SK-N-SH (cell line): ENCODE results near the gene NEURL1.

Experiments
- GABPA ChIP-seq: IDR thresholded peaks from 2 replicates; pipeline ENCODE4 v1.4.0; 2012; ENCODE audit warnings: low read depth, mild to moderate bottlenecking
- MXI1 ChIP-seq: IDR thresholded peaks from 2 replicates; pipeline ENCODE4 v1.6.1; 2012; ENCODE audit warnings: mild to moderate bottlenecking, low read depth, low read length, improper control_type of control experiment
- NFIC ChIP-seq: IDR thresholded peaks from 2 replicates; pipeline ENCODE4 v1.4.0; 2012; ENCODE audit warnings: borderline replicate concordance
- TF ChIP-seq, protein P1 (sequence below): fragments of 200-600 bp; sonication (generic); IDR thresholded peaks from 2 replicates; pipeline ENCODE4 v1.6.1; 2017; ENCODE audit warnings: antibody characterized with exemption, mild to moderate bottlenecking, moderate library complexity
- TF ChIP-seq, protein P2 (sequence below): IDR thresholded peaks from 2 replicates; pipeline ENCODE4 v1.6.1; 2012; ENCODE audit warnings: mild to moderate bottlenecking, low read depth, low read length, moderate library complexity

DNA sequence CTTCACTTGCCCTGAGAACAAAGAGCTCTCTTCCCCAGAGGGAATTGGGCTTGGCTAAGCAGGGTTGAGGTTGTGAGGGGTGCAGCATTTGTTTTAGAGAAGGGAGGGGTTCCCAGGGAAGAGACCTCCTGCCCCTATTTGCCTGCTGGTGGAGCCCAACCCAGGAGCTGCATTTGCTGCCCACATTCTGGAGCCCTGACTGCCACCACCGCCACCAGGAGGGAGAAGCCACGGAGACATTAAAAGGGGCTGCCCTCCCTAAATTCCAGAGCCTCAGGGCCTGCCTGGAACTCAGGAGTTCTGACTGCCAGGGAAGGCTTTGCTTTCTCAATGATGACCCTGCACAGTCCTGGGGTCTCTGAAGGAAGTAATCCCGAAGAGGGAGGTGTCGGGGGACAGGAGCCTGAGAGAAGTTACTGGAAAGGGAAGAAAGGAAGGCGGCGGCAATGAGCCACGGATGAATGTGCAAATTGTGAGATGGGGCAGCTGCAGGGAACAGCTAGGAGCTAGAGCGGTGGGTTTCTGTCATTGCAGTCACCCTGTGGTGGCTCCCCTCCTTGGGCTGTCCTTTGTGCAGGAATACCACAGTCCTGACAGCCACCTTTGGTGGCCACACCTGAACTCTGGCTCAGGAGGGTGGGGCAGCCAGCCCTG lies 51.3 kb downstream of the NEURL1 start:
- TF ChIP-seq, protein P1, sequence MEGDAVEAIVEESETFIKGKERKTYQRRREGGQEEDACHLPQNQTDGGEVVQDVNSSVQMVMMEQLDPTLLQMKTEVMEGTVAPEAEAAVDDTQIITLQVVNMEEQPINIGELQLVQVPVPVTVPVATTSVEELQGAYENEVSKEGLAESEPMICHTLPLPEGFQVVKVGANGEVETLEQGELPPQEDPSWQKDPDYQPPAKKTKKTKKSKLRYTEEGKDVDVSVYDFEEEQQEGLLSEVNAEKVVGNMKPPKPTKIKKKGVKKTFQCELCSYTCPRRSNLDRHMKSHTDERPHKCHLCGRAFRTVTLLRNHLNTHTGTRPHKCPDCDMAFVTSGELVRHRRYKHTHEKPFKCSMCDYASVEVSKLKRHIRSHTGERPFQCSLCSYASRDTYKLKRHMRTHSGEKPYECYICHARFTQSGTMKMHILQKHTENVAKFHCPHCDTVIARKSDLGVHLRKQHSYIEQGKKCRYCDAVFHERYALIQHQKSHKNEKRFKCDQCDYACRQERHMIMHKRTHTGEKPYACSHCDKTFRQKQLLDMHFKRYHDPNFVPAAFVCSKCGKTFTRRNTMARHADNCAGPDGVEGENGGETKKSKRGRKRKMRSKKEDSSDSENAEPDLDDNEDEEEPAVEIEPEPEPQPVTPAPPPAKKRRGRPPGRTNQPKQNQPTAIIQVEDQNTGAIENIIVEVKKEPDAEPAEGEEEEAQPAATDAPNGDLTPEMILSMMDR = no peak
- no peak for TF ChIP-seq GABPA
- TF ChIP-seq, protein P2, sequence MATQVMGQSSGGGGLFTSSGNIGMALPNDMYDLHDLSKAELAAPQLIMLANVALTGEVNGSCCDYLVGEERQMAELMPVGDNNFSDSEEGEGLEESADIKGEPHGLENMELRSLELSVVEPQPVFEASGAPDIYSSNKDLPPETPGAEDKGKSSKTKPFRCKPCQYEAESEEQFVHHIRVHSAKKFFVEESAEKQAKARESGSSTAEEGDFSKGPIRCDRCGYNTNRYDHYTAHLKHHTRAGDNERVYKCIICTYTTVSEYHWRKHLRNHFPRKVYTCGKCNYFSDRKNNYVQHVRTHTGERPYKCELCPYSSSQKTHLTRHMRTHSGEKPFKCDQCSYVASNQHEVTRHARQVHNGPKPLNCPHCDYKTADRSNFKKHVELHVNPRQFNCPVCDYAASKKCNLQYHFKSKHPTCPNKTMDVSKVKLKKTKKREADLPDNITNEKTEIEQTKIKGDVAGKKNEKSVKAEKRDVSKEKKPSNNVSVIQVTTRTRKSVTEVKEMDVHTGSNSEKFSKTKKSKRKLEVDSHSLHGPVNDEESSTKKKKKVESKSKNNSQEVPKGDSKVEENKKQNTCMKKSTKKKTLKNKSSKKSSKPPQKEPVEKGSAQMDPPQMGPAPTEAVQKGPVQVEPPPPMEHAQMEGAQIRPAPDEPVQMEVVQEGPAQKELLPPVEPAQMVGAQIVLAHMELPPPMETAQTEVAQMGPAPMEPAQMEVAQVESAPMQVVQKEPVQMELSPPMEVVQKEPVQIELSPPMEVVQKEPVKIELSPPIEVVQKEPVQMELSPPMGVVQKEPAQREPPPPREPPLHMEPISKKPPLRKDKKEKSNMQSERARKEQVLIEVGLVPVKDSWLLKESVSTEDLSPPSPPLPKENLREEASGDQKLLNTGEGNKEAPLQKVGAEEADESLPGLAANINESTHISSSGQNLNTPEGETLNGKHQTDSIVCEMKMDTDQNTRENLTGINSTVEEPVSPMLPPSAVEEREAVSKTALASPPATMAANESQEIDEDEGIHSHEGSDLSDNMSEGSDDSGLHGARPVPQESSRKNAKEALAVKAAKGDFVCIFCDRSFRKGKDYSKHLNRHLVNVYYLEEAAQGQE = no peak
- TF ChIP-seq MXI1 = no peak
- no peak for TF ChIP-seq NFIC
